ENCODE data around the gene CCDC134.

GRCh38 chr22:41873391-41873790, 72.9 kb downstream of the CCDC134 start:
- TF ChIP-seq ZNF510 (tag by site-specific recombination; IDR thresholded peaks at IDR 0.05; ENCODE audit: insufficient replicate concordance) (no peak), CTCF (tag by site-specific recombination; IDR thresholded peaks at IDR 0.05) (no peak), ZNF549 (tag by site-specific recombination; IDR thresholded peaks at IDR 0.05) (no peak), ZNF639 (tag by site-specific recombination; IDR thresholded peaks at IDR 0.05) (no peak), ZNF558 (tag by site-specific recombination; IDR thresholded peaks at IDR 0.05) (no peak), ZNF76 (tag by site-specific recombination; IDR thresholded peaks at IDR 0.05; ENCODE audit: borderline replicate concordance, low read depth) (no peak), ZNF776 (tag by site-specific recombination; IDR thresholded peaks at IDR 0.05; ENCODE audit: borderline replicate concordance) (no peak), ZNF529 (tag by site-specific recombination; IDR thresholded peaks at IDR 0.05; ENCODE audit: insufficient replicate concordance) (no peak)

All from HEK293 (cell line).